ENCODE data around the gene COMMD4.

- no peak for TF ChIP-seq CTCF (conservative IDR thresholded peaks at IDR 0.05 in 1 of 2, IDR thresholded peaks at IDR 0.05 in 1 of 2; ENCODE audit: extremely low read depth in 1 of 2, insufficient read depth in 1 of 2, low read depth in 1 of 2, low read length in 2 of 2)
- no peak for TF ChIP-seq EZH2 (IDR thresholded peaks at IDR 0.05; ENCODE audit: borderline replicate concordance, low read length)
Observed at GRCh38 chr15:75328493-75329314, 7.2 kb upstream of the COMMD4 start.

Measured in mammary epithelial cell (primary cell).